NCI-H1417 treated with DMSO at 0.1 percent for 48 hours (cell line): ENCODE data around the gene ZFR.
"Not testable (repeated sequence)": the region's sequence is repeated elsewhere in the genome, so short reads cannot be mapped to it uniquely, and the experiment has no call there.

ENCODE experiments used
- DNase-seq: peaks from one replicate; lab custom pipeline; 2025; lab: John Stamatoyannopoulos, UW

ZFR gene

GRCh38 chr5:32444431-32445286 lies at the start of gene ZFR:
Gene ZFR, minus strand, starts transcription at chr5:32444740. Its CDS starts 82 bp downstream, at chr5:32444658.
- peak; percentile 77 for DNase-seq

GRCh38 chr5:32490972-32491557 lies 46.5 kb upstream of the ZFR start:
- no peak for DNase-seq

GRCh38 chr5:32489791-32490562 lies 45.4 kb upstream of the ZFR start:
- DNase-seq = peak; percentile 80

- DNase-seq = no peak
These were observed 42.9 kb upstream of the ZFR start for GRCh38 chr5:32487424-32487823.

GRCh38 chr5:32487008-32487407 lies 42.5 kb upstream of the ZFR start:
- DNase-seq = no peak

GRCh38 chr5:32482193-32482592 lies 37.7 kb upstream of the ZFR start:
- DNase-seq = no peak

- DNase-seq = no peak
These were observed 34.6 kb upstream of the ZFR start for GRCh38 chr5:32479096-32479495.

GRCh38 chr5:32476891-32477290 lies 32.4 kb upstream of the ZFR start:
- no peak for DNase-seq

GRCh38 chr5:32475334-32476097 lies 31.0 kb upstream of the ZFR start:
- DNase-seq = no peak

GRCh38 chr5:32474209-32474854 lies 29.8 kb upstream of the ZFR start:
- no peak for DNase-seq

GRCh38 chr5:32473072-32473471 lies 28.5 kb upstream of the ZFR start:
- no peak for DNase-seq

- DNase-seq = no peak
These were observed 27.2 kb upstream of the ZFR start for GRCh38 chr5:32471784-32472183.

GRCh38 chr5:32465076-32465475 lies 20.5 kb upstream of the ZFR start:
- no peak for DNase-seq

- no peak for DNase-seq
These were observed 18.1 kb upstream of the ZFR start for GRCh38 chr5:32462618-32463017.

- DNase-seq = no peak
These were observed 17.0 kb upstream of the ZFR start for GRCh38 chr5:32461441-32462120.

- no peak for DNase-seq
These were observed 16.2 kb upstream of the ZFR start for GRCh38 chr5:32460702-32461101.

GRCh38 chr5:32458880-32459495 lies 14.4 kb upstream of the ZFR start:
- no peak for DNase-seq

GRCh38 chr5:32455311-32455710 lies 10.8 kb upstream of the ZFR start:
- DNase-seq = no peak

- no peak for DNase-seq
These were observed 10.3 kb upstream of the ZFR start for GRCh38 chr5:32454821-32455220.

GRCh38 chr5:32453916-32454315 lies 9.4 kb upstream of the ZFR start:
- no peak for DNase-seq

GRCh38 chr5:32452316-32452715 lies 7.8 kb upstream of the ZFR start:
- DNase-seq = not testable (repeated sequence)
